Effector memory CD4-positive, alpha-beta T cell (primary cell): ENCODE results near the gene GNA12.

Experiments used
- DNase-seq, 3 donors: peaks; one replicate each; pipeline ENCODE4 v3.0.0-alpha.2; 2020
- H3K27ac ChIP-seq: 2 replicates; pipeline ENCODE4 v1.7.0; 2013; ENCODE audit warnings: mild to moderate bottlenecking, low read length, moderate library complexity; ENCODE audit not compliant: insufficient read depth, poor library complexity, severe bottlenecking
- H3K27me3 ChIP-seq: replicated peaks from 2 replicates; pipeline ENCODE4 v1.7.0; 2013; ENCODE audit warnings: mild to moderate bottlenecking, low read length; ENCODE audit not compliant: insufficient read depth, control insufficient read depth, poor library complexity, severe bottlenecking
- H3K36me3 ChIP-seq: 2 replicates; pipeline ENCODE4 v1.7.0; 2013; ENCODE audit warnings: mild to moderate bottlenecking, low read length, moderate library complexity; ENCODE audit not compliant: control insufficient read depth, insufficient read depth
- H3K4me1 ChIP-seq: 2 replicates; pipeline ENCODE4 v1.7.0; 2013; ENCODE audit warnings: low read length, mild to moderate bottlenecking; ENCODE audit not compliant: control insufficient read depth, insufficient read depth, poor library complexity, severe bottlenecking
- H3K4me3 ChIP-seq: 2 replicates; pipeline ENCODE4 v1.7.0; 2013; ENCODE audit warnings: low read length, low read depth, mild to moderate bottlenecking; ENCODE audit not compliant: insufficient read depth, poor library complexity, severe bottlenecking
- H3K9me3 ChIP-seq: 2 replicates; pipeline ENCODE4 v1.7.0; 2013; ENCODE audit warnings: mild to moderate bottlenecking, low read length, moderate library complexity; ENCODE audit not compliant: control insufficient read depth

The GNA12 gene

DNA sequence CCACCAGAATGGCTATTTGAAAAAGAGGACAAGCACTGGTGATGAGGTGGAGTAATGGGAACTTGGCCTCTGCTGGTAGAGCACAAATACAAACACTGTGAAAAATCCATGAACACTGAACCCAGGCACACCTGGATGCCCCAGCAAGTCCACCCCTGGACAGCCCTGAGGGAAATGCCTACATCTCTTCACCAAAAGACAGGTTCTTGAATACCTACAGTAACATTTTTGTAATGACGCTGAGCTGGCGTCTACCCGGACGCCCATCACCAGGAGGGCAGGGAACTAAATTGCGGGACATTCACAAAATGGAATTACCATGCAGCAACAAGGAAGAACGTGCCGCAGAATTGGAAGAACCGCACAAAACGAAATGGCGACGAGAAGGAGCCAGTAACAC lies 70.5 kb downstream of the GNA12 start:
- no peaks in the 10 kb centered on the region for H3K27me3 ChIP-seq
- H3K9me3 ChIP-seq = no peaks in the 10 kb centered on the region
- H3K36me3 ChIP-seq = no peaks in the 10 kb centered on the region
- H3K4me3 ChIP-seq = no peak overlapping the region
- no peak overlapping the region for H3K27ac ChIP-seq
- no peak for DNase-seq
- H3K4me1 ChIP-seq = no peaks in the 10 kb centered on the region

DNA sequence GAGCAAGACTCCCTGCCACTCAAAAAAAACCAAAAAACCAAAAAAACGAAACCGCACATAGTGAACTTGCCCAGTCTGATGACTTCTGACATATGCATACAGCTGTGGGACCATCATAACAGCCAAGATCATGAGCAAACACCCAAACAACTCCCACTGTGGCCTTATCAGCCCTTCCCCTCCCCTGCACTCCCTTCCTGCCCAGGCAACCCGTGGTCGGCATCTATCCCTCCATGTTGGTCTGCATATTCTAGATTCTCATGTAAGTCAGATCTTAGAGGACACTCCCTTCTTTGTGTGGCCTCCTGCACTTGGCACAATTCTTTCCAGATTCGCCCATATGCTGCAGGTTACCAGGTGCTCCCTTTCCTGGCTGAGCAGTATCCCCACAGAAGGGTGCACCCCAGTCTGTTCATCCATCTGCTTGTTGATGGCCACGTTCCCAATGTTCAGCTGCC lies 72.8 kb downstream of the GNA12 start:
- Histone ChIP-seq H3K36me3 (no peaks in the 10 kb centered on the region), H3K27ac (no peak overlapping the region), H3K9me3 (no peaks in the 10 kb centered on the region), H3K4me1 (no peaks in the 10 kb centered on the region), H3K27me3 (no peaks in the 10 kb centered on the region), H3K4me3 (no peak overlapping the region)
- no peak for DNase-seq

DNA sequence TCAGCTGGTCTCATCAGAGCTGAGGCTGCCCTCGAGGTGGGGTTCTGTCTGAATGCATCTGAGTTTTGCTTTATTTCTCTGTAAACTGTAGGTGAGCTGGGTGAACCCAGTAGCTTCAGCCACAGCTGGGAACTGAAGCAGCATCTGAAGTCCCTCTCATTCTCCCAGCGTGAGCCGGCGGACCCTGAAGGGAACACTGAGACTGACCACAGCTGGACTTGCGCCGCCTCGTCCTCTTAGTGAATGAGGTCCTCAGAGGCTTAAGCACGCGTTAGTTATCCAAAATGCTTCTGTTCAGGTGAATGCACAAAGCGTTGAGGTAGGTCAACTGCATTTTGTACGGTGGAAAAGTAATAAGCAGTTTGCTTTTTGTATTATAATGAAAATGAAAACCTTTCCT lies 79.5 kb downstream of the GNA12 start:
- Histone ChIP-seq H3K27ac (no peak overlapping the region), H3K27me3 (no peaks in the 10 kb centered on the region), H3K36me3 (no peaks in the 10 kb centered on the region), H3K4me1 (no peaks in the 10 kb centered on the region), H3K9me3 (no peaks in the 10 kb centered on the region), H3K4me3 (no peak overlapping the region)
- no peak for DNase-seq

DNA sequence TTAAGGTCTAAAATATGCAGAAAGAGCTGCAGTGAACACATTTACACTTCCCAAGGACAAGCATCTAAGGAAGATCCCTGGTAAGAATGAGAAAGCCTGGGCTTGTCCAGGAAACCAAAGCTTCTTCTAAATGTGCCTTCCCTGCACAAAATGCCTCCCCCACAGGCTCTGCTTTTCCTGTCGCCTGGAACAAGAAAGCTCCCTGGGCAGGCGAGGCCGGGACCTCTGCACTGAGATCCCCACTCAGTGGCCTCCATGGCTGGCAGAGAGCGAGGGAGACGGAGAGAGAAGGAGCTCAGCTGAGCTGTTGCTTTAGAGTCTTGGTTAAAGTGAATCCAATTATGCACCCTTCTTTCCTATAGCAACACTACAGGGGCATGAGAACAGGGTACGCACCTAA lies 80.5 kb downstream of the GNA12 start:
- no peak for DNase-seq
- H3K36me3 ChIP-seq = no peaks in the 10 kb centered on the region
- H3K27me3 ChIP-seq = no peaks in the 10 kb centered on the region
- H3K4me3 ChIP-seq = no peak overlapping the region
- H3K9me3 ChIP-seq = no peaks in the 10 kb centered on the region
- no peak overlapping the region for H3K27ac ChIP-seq
- H3K4me1 ChIP-seq = no peaks in the 10 kb centered on the region

DNA sequence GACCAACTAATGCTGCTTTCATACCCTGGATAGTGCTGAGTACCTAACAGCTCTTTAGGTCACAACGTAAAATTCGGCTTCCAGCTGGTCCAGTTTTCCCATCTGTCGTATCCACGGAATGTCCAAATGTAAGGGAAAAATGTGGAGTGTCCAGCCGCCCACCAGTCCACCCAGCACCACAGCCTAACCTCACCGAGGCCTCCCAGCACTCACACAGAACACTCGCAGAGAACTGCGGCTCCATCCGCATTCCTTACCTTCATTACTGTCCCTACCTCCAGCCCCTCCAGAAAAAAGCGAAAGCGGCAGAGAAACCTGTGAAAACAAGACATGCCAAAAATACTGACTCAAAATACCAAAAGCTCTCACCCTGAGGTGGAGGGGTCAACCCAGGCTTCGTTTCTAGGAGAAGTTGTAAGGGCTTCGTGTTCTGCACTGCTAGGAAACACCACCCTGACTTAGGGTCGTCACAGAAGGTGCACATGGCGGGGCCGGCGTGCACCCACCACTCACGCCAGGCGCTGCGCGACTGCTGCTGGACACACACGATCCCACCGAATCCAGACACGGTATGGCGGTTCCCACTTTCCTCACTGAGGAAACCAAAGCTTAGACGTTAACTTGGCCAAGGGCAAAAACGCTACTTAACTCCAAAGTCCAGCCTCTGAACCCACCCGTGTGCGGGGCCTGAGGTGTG lies 82.2 kb downstream of the GNA12 start:
- H3K9me3 ChIP-seq = no peaks in the 10 kb centered on the region

DNA sequence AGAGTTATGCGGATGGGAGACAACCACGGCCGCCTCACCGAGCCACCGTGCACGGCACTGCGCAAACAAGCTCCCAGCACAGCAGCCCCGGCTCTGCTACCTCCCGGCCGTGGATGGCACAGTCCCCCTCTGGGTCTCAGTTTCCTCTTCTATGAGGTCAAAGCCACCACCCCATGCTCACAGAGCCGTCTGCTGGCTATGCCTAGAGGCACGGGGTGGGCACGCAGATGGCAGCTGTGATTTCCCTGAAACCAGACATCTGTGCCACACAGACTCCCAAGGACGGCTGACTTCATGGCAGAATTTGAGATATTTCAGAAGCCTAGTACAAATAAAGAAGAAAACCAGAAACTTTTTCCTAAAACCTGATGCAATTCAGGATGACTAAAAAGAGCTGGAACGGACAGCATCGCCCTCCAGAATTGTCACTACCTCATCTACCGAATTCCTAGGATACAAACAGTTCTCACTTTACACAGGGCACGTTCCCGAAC lies 82.9 kb downstream of the GNA12 start:
- Histone ChIP-seq H3K27me3 (no peaks in the 10 kb centered on the region), H3K27ac (no peak overlapping the region), H3K9me3 (no peaks in the 10 kb centered on the region), H3K4me1 (peaks cover 3% of the 10 kb centered on the region), H3K4me3 (no peak overlapping the region), H3K36me3 (no peaks in the 10 kb centered on the region)
- no peak for DNase-seq

More for the DNA sequence above, 82.2 kb downstream of the GNA12 start:
- Histone ChIP-seq H3K4me3 (no peak overlapping the region), H3K27ac (no peak overlapping the region), H3K27me3 (no peaks in the 10 kb centered on the region), H3K36me3 (no peaks in the 10 kb centered on the region), H3K4me1 (peaks cover 3% of the 10 kb centered on the region)
- no peak for DNase-seq

DNA sequence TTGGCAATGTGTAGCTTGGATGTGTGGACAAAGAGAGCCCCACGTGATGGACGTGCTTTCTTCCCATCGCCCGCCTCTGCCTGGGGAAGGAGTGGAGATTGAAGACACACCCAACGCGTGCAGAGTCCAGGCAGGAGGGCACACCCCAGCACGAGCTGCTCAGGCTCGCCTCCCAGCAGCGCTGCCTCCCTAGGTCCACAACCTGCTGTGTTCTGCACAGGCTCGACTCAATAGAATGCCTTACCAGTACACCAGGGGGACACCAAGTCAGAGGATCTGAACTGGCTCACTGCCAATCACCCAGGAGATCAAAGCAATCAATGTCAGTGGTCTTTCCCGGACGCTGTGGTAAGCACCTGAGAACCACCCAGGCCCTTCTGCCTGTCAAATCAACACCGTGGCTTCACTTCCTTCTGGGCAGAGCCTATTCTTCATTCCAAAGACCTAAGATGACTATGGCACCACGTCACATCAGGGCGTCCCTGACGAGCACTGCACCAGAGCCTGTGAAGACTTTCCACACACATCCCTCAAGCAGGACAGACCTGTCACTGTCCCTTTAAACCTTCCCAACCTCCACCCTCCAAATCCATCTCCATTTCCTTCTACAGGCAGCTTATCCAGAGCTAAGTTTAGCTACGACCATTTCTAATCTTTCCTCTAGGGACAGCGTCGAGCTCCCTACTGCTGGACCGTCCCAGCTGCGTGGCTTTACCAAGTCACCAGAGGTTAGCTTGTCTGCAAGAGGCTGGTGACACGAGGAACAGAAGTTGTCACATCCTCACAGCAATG lies 83.8 kb downstream of the GNA12 start:
- Histone ChIP-seq H3K4me3 (no peak overlapping the region), H3K4me1 (peaks cover 3% of the 10 kb centered on the region), H3K36me3 (no peaks in the 10 kb centered on the region), H3K9me3 (no peaks in the 10 kb centered on the region), H3K27ac (no peak overlapping the region), H3K27me3 (no peaks in the 10 kb centered on the region)
- no peak for DNase-seq

DNA sequence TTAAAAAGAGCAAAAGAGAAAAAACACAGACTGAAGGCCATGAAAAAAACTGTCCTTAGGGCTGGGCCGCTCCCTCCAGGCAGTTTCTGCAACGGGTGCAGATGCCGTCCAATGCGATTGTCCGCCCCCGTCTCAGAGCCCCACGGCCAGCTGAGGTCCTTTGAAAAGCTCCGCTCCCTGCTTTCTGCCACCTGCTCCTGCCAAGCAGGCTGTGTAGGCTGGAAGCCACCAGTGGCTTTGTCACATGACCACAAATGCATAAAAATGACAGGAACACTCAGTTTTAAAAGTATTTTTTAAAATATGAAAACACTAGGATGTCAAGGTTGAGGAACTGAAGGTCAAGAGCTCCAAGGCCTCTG lies 84.4 kb downstream of the GNA12 start:
- Histone ChIP-seq H3K4me3 (no peak overlapping the region), H3K4me1 (peaks cover 3% of the 10 kb centered on the region), H3K27ac (no peak overlapping the region), H3K36me3 (no peaks in the 10 kb centered on the region), H3K27me3 (no peaks in the 10 kb centered on the region), H3K9me3 (no peaks in the 10 kb centered on the region)
- no peak for DNase-seq

DNA sequence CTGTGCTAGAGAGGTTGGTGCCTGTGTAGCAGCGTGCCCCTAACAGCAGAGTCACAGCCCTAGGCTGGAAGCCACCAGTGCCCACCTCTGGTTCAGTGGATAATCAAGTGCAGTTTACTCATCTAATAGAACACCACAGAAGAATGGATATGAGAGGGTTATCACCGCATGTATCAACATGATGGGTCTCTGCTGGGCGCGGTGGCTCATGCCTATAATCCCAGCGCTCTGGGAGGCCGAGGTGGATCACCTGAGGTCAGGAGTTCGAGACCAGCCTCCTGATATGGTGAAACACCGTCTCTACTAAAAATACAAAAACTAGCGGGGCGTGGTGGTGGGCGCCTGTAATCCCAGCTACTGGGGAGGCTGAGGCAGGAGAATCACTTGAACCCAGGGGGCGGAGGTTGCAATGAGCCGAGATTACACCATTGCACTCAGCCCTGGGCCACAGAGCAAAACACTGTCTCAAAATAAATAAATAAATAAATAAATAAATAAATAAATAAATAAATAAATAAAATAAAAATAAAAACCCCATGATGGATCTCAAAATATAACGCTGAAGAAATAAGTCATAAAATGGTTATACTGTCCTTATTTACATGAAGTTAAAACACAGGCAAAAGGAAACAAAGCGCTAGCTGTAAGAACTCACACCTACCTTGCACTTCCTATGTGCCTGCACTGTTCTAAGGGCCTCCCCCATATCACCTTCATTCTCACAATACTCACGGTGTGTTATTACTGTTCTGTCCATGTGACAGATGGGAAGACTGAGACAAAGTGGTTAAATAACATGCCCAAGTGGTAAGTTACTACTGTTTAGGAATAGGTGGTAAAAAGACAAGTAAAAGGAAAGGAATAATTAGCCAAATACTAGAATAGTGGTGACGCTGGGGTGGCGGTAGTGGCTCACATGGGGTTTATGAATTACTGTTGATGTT lies 85.2 kb downstream of the GNA12 start:
- Histone ChIP-seq H3K9me3 (no peaks in the 10 kb centered on the region), H3K27ac (no peak overlapping the region), H3K4me1 (peaks cover 3% of the 10 kb centered on the region), H3K4me3 (no peak overlapping the region), H3K27me3 (no peaks in the 10 kb centered on the region), H3K36me3 (no peaks in the 10 kb centered on the region)
- DNase-seq = no peak
